ENCODE results near the gene RANBP17. TPM values are rescaled to one million over a fixed set of nuclear protein-coding genes. Genes with fewer than 3 reads are reported as not detected.

The RANBP17 gene
- total RNA-seq, 2 experiments from 2014 or later = not detected

DNA sequence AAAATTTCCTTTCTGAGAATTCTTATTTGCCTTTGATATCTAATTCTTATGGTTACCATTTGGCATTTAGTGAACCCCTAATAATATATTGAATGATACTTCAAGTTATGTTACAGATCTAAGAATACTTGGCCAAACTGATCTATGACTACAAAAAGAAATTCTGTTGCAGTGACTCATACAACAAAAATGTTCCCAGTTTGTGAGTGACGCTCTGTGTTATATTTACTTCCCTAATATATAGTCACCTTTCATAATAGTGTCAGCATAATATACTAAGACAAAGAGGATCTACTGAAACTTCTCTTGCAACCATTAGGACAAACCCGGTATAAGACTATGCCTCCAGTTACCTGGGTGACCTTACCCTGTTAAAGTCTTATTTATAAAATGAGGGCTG, 230.4 kb downstream of the RANBP17 start:
- peaks cover 0 to 8% of the 10 kb centered on the region in 2 experiments for H3K9me3 ChIP-seq (ENCODE audit: control insufficient read depth in 1 of 2, insufficient read depth in 1 of 2, low read length in 2 of 2)
- ATAC-seq (ENCODE audit: poor library complexity) (no peak), DNase-seq (no peak)
- Mint-ChIP-seq H3K4me3 (no peak overlapping the region), H3K4me1 (ENCODE audit: low read depth) (no peaks in the 10 kb centered on the region), H3K27me3 (peaks cover 4% of the 10 kb centered on the region), H3K36me3 (ENCODE audit: low read depth) (no peaks in the 10 kb centered on the region), H3K9me3 (no peaks in the 10 kb centered on the region), H3K27ac (no peak overlapping the region)
- H3K27ac ChIP-seq (ENCODE audit: low read depth in 1 of 2, low read length in 2 of 2) = no peak overlapping the region
- H3K27me3 ChIP-seq (ENCODE audit: control insufficient read depth in 1 of 2, insufficient read depth in 2 of 2, low read length in 2 of 2) = no peaks in the 10 kb centered on the region
- ChIA-PET CTCF (no interaction called here), POLR2A (no interaction called here)
- H3K4me3 ChIP-seq (ENCODE audit: low read length) = no peak overlapping the region
- intact Hi-C loops (cut with DNase I, micrococcal nuclease) = no loop called here
- TF ChIP-seq, protein P1, sequence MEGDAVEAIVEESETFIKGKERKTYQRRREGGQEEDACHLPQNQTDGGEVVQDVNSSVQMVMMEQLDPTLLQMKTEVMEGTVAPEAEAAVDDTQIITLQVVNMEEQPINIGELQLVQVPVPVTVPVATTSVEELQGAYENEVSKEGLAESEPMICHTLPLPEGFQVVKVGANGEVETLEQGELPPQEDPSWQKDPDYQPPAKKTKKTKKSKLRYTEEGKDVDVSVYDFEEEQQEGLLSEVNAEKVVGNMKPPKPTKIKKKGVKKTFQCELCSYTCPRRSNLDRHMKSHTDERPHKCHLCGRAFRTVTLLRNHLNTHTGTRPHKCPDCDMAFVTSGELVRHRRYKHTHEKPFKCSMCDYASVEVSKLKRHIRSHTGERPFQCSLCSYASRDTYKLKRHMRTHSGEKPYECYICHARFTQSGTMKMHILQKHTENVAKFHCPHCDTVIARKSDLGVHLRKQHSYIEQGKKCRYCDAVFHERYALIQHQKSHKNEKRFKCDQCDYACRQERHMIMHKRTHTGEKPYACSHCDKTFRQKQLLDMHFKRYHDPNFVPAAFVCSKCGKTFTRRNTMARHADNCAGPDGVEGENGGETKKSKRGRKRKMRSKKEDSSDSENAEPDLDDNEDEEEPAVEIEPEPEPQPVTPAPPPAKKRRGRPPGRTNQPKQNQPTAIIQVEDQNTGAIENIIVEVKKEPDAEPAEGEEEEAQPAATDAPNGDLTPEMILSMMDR (IDR thresholded peaks at IDR 0.05) = no peak
- no peaks in the 10 kb centered on the region for H3K4me1 ChIP-seq (ENCODE audit: insufficient read depth, low read length)
- no peaks in the 10 kb centered on the region for H3K36me3 ChIP-seq (ENCODE audit: insufficient read depth, low read length)

DNA sequence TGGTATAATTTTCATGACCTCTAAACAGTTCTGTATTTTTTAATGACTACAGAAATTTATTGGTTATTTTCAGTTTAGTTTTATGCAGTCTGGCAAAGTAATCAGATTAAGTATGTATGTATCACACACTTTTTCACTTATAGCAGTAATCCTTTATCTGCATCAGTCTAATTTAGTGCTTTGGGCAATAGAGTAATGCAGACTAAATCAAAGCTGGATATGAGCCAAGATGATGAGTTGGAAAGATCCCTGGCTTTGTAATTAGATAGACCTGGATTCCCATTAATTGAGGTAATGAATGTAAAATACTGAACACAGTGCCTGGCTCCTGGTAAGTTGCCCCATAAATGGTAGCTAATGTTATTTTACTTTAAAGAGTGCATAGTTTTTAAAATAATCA, 231.8 kb downstream of the RANBP17 start:
- Mint-ChIP-seq H3K36me3 (ENCODE audit: low read depth) (no peaks in the 10 kb centered on the region), H3K27me3 (peaks cover 4% of the 10 kb centered on the region), H3K9me3 (no peaks in the 10 kb centered on the region), H3K27ac (no peak overlapping the region), H3K4me1 (ENCODE audit: low read depth) (no peaks in the 10 kb centered on the region), H3K4me3 (no peak overlapping the region)
- ATAC-seq (ENCODE audit: poor library complexity) = no peak
- intact Hi-C loops (cut with DNase I, micrococcal nuclease) = no loop called here
- ChIA-PET POLR2A (no interaction called here), CTCF (no interaction called here)
- Histone ChIP-seq H3K9me3 (ENCODE audit: control insufficient read depth in 1 of 2, insufficient read depth in 1 of 2, low read length in 2 of 2) (peaks cover 0 to 8% of the 10 kb centered on the region in 2 experiments), H3K27me3 (ENCODE audit: control insufficient read depth in 1 of 2, insufficient read depth in 2 of 2, low read length in 2 of 2) (no peaks in the 10 kb centered on the region), H3K4me3 (ENCODE audit: low read length) (no peak overlapping the region), H3K36me3 (ENCODE audit: insufficient read depth, low read length) (no peaks in the 10 kb centered on the region), H3K27ac (ENCODE audit: low read depth in 1 of 2, low read length in 2 of 2) (no peak overlapping the region), H3K4me1 (ENCODE audit: insufficient read depth, low read length) (no peaks in the 10 kb centered on the region)
- no peak for DNase-seq
- TF ChIP-seq, protein P1 (IDR thresholded peaks at IDR 0.05) = no peak

DNA sequence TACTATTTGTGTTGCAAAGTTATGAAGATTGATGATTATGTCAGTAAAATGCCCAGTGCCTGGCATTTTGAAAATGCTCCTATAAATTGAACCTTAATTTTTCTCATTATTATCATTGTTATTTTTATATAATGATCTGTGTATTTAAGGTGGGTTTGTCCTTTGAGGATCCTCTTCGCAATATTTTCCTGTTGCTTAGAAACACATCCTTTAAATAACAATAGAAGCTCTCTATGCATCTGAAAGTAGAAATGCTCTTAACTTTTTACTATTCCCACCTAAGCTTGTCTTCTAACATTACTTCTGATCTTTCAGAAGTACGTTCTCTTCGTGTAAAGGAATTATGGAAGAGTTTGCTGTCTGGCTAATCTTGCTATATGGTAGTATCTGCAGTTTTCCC, 232.5 kb downstream of the RANBP17 start:
- CTCF ChIA-PET = no interaction called here
- peaks cover 4% of the 10 kb centered on the region for H3K27me3 Mint-ChIP-seq
- H3K4me3 Mint-ChIP-seq = no peak overlapping the region
- H3K4me1 Mint-ChIP-seq (ENCODE audit: low read depth) = no peaks in the 10 kb centered on the region
- Histone ChIP-seq H3K4me1 (ENCODE audit: insufficient read depth, low read length) (no peaks in the 10 kb centered on the region), H3K9me3 (ENCODE audit: control insufficient read depth in 1 of 2, insufficient read depth in 1 of 2, low read length in 2 of 2) (peaks cover 0 to 8% of the 10 kb centered on the region in 2 experiments), H3K4me3 (ENCODE audit: low read length) (no peak overlapping the region), H3K36me3 (ENCODE audit: insufficient read depth, low read length) (no peaks in the 10 kb centered on the region), H3K27ac (ENCODE audit: low read depth in 1 of 2, low read length in 2 of 2) (no peak overlapping the region), H3K27me3 (ENCODE audit: control insufficient read depth in 1 of 2, insufficient read depth in 2 of 2, low read length in 2 of 2) (no peaks in the 10 kb centered on the region)
- no peak for DNase-seq
- H3K27ac Mint-ChIP-seq = no peak overlapping the region
- no peaks in the 10 kb centered on the region for H3K36me3 Mint-ChIP-seq (ENCODE audit: low read depth)
- H3K9me3 Mint-ChIP-seq = no peaks in the 10 kb centered on the region
- ATAC-seq (ENCODE audit: poor library complexity) = no peak
- TF ChIP-seq, protein P1 (IDR thresholded peaks at IDR 0.05) = no peak
- POLR2A ChIA-PET = no interaction called here
- intact Hi-C loops (cut with DNase I, micrococcal nuclease) = no loop called here

Data from CD4-positive, alpha-beta T cell (primary cell).